Naive B cell (primary cell): Measurements from ENCODE around the gene SERF1A. TPM values are rescaled to one million over a fixed set of nuclear protein-coding genes. Genes with fewer than 3 reads are reported as not detected.
"Not testable (repeated sequence)": the region's sequence is repeated elsewhere in the genome, so short reads cannot be mapped to it uniquely, and the experiment has no call there.

Experiments used
- ATAC-seq, 2 donors: fragments of 150-1000 bp; cut with Tn5 transposase; 2 replicates each; pipeline ENCODE4 v1.10.0; 2021; ENCODE audit warnings: low read depth in 2 of 2, mild to moderate bottlenecking in 2 of 2, moderate library complexity in 2 of 2
- DNase-seq: peaks from one replicate; pipeline ENCODE4 v3.0.0; 2022
- H3K27ac Mint-ChIP-seq, 6 donors: one replicate each; pipeline ENCODE4 v1.8.0; 2020 to 2022; ENCODE audit warnings: mild to moderate bottlenecking in 6 of 6, mixed read lengths in 6 of 6, moderate library complexity in 5 of 6, inconsistent platforms in 2 of 6
- H3K27me3 Mint-ChIP-seq, 3 donors: one replicate each; pipeline ENCODE4 v1.8.0; 2021 to 2022; ENCODE audit warnings: mixed read lengths in 3 of 3, mild to moderate bottlenecking in 1 of 3
- H3K36me3 Mint-ChIP-seq, 2 donors: one replicate each; pipeline ENCODE4 v1.8.0; 2020 to 2022; ENCODE audit warnings: mixed read lengths in 2 of 2, inconsistent platforms in 1 of 2, mild to moderate bottlenecking in 1 of 2
- H3K4me1 Mint-ChIP-seq, 3 donors: one replicate each; pipeline ENCODE4 v1.8.0; 2020 to 2022; ENCODE audit warnings: mixed read lengths in 3 of 3, inconsistent platforms in 1 of 3, mild to moderate bottlenecking in 1 of 3, moderate library complexity in 1 of 3
- H3K4me3 Mint-ChIP-seq, 8 donors: one replicate each; pipeline ENCODE4 v1.8.0; 2020 to 2022; ENCODE audit warnings: mild to moderate bottlenecking in 8 of 8, mixed read lengths in 8 of 8, moderate library complexity in 8 of 8, inconsistent platforms in 2 of 8
- H3K9me3 Mint-ChIP-seq, 7 donors: one replicate each; pipeline ENCODE4 v1.8.0; 2020 to 2022; ENCODE audit warnings: mixed read lengths in 7 of 7, mild to moderate bottlenecking in 5 of 7, inconsistent platforms in 2 of 7, moderate library complexity in 1 of 7
- polyA plus RNA-seq, 6 donors: library from polyadenylated mRNA; unstranded; fragments of 300-500 nt; fragmentation: Illumina TruSeq; gene quantifications; one replicate each; pipeline ENCODE4 v1.2.3, GENCODE V29; 2021; ENCODE audit warnings: low read depth in 6 of 6

SERF1A gene
- 10 to 100 TPM in 1 of 6 donors, 1 to 10 TPM in 5; 2.1 to 12.3 (median 4.5) TPM for polyA plus RNA-seq

DNA sequence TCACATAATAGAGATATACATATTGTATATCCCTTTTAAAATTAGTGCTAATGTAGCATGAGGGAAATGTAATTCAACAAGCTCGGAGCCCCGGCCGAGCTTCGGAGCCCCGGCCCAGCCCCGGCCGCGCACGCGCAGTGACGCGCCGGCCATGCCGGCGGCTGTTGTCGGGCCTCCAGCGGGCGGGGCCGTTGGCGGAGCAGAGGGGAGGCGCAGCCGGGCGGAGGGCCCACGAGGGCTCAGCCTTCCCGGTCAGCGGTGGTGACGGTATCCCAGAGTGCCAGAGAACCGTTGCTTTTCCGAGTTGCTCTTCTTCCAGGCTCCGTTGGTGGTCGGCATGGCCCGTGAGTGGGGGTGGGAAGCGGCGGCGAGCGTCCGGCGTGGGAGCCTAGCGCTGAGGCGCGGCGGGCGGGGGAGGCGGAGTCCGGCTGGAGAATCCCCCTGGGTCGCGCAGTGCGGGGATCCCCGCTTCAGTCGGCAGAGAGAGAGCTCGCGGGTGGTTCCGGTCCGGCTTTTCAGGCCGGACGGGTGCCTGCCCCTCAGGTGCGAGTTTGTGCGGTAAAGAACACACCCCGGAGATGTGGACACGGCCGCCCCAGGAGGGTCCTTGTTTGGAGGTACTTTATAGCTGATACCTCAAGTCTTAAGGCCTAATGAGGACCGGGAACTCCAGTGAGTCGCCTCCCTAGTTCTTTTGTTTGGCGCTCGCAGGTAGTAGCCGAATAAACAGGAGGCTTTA, at the start of gene SERF1A:
Gene SERF1A, plus strand, starts transcription at position 137 of the 739 bp plus-strand sequence. Its CDS starts 201 bp downstream, at position 338.
- not testable (repeated sequence) for DNase-seq, H3K36me3 Mint-ChIP-seq, H3K27ac Mint-ChIP-seq, H3K9me3 Mint-ChIP-seq, H3K4me3 Mint-ChIP-seq, H3K4me1 Mint-ChIP-seq, H3K27me3 Mint-ChIP-seq
- ATAC-seq: peak; percentile 88 to 92

DNA sequence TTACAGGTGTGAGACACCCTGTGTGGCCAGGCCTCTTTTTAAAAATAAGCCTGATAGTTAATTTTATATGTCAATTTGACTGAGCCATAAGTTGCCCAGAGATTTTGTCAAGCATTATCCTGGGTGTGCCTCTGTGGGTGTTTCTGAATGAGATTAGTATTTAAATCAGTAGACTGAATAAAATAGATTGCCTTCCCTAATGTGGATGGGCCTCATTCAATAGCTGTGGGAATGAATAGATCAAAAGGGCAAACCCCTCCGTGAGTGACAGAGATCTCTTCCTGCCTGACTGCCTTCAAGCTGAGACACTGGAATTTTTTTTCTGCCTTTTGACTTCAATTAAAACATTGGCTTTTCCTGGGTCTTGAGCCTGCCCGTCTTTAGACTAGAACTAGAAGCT, 33.7 kb upstream of the SERF1A start:
- not testable (repeated sequence) for H3K4me3 Mint-ChIP-seq, H3K4me1 Mint-ChIP-seq, H3K27me3 Mint-ChIP-seq, ATAC-seq, H3K36me3 Mint-ChIP-seq, DNase-seq, H3K9me3 Mint-ChIP-seq, H3K27ac Mint-ChIP-seq

- DNase-seq, ATAC-seq, H3K36me3 Mint-ChIP-seq, H3K27me3 Mint-ChIP-seq, H3K4me3 Mint-ChIP-seq, H3K4me1 Mint-ChIP-seq, H3K27ac Mint-ChIP-seq, H3K9me3 Mint-ChIP-seq: not testable (repeated sequence)
Measured at GRCh38 chr5:70870626-70871025, 29.8 kb upstream of the SERF1A start.

DNA sequence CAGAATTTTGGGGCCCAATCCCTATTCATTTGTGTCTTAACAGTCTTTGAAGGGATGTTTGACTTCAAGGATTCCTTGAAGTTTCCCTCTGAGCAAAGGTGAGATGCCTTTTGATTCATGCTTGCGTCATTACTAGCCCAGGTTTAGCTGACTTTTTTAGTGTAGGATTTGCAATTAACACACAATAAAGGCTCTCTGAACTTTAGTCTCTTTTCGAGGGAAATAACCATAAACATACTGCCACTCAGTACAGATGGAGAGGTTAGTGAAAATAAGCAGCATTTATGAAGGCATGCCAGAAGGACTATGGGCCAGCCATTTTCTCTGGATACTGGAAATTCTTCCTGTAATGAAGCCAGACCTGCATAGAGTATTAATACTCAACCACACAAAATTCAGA, 4.4 kb upstream of the SERF1A start:
- DNase-seq, ATAC-seq, H3K4me3 Mint-ChIP-seq, H3K27me3 Mint-ChIP-seq, H3K9me3 Mint-ChIP-seq, H3K27ac Mint-ChIP-seq, H3K36me3 Mint-ChIP-seq, H3K4me1 Mint-ChIP-seq: not testable (repeated sequence)

GRCh38 chr5:70901272-70901571, 753 bp downstream of the SERF1A start:
- not testable (repeated sequence) for H3K9me3 Mint-ChIP-seq, H3K27me3 Mint-ChIP-seq, DNase-seq, H3K4me3 Mint-ChIP-seq, H3K36me3 Mint-ChIP-seq, H3K27ac Mint-ChIP-seq, H3K4me1 Mint-ChIP-seq
- peak; percentile 21 to 23 for ATAC-seq

- DNase-seq, H3K9me3 Mint-ChIP-seq, ATAC-seq, H3K27ac Mint-ChIP-seq, H3K4me3 Mint-ChIP-seq, H3K27me3 Mint-ChIP-seq, H3K36me3 Mint-ChIP-seq, H3K4me1 Mint-ChIP-seq: not testable (repeated sequence)
Measured at GRCh38 chr5:70906624-70907023, 6.2 kb downstream of the SERF1A start.

GRCh38 chr5:70916829-70917228, 16.4 kb downstream of the SERF1A start:
- not testable (repeated sequence) for H3K4me1 Mint-ChIP-seq, H3K27ac Mint-ChIP-seq, ATAC-seq, DNase-seq, H3K27me3 Mint-ChIP-seq, H3K9me3 Mint-ChIP-seq, H3K4me3 Mint-ChIP-seq, H3K36me3 Mint-ChIP-seq

GRCh38 chr5:70925211-70925562, 24.7 kb downstream of the SERF1A start:
- not testable (repeated sequence) for H3K27me3 Mint-ChIP-seq, DNase-seq, H3K27ac Mint-ChIP-seq, H3K4me3 Mint-ChIP-seq, H3K9me3 Mint-ChIP-seq, H3K36me3 Mint-ChIP-seq, H3K4me1 Mint-ChIP-seq
- ATAC-seq: peak; percentile 37 to 45

- H3K4me3 Mint-ChIP-seq, H3K4me1 Mint-ChIP-seq, H3K36me3 Mint-ChIP-seq, ATAC-seq, H3K9me3 Mint-ChIP-seq, H3K27ac Mint-ChIP-seq, H3K27me3 Mint-ChIP-seq, DNase-seq: not testable (repeated sequence)
Measured at GRCh38 chr5:70931709-70932368, 31.4 kb downstream of the SERF1A start.

- H3K4me1 Mint-ChIP-seq, DNase-seq, H3K27me3 Mint-ChIP-seq, ATAC-seq, H3K9me3 Mint-ChIP-seq, H3K27ac Mint-ChIP-seq, H3K4me3 Mint-ChIP-seq, H3K36me3 Mint-ChIP-seq: not testable (repeated sequence)
Measured at GRCh38 chr5:70932560-70932959, 32.1 kb downstream of the SERF1A start.

DNA sequence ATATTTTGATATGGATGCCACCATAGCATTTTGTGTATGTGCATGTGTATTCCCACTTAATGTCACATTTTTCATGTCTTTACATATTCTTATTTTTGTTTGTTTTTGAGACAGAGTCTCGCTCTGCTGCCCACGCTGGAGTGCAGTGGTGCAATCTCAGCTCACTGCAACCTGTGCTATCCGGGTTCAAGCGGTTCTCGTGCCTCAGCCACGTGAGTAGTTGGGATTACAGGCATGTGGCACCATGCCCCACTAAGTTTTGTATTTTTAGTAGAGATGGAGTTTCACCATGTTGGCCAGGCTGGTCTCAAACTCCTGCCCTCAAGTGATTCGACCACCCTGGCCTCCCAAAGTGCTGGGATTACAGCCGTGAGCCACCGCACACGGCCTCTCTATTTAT, 52.6 kb downstream of the SERF1A start:
- not testable (repeated sequence) for H3K36me3 Mint-ChIP-seq, ATAC-seq, H3K9me3 Mint-ChIP-seq, H3K4me3 Mint-ChIP-seq, DNase-seq, H3K27ac Mint-ChIP-seq, H3K27me3 Mint-ChIP-seq, H3K4me1 Mint-ChIP-seq

Other genes with a start within 250 kb of the SERF1A start
- 10 to 100 TPM; 26.1 to 46.5 (median 32.9) TPM for gene SMN1, start 24.4 kb downstream of the SERF1A start, polyA plus RNA-seq
- 1 to 10 TPM; 1.2 to 3.3 (median 2.1) TPM for gene NAIP, start 124.7 kb downstream of the SERF1A start, polyA plus RNA-seq
- gene GTF2H2, start 167.0 kb downstream of the SERF1A start, polyA plus RNA-seq: 10 to 100 TPM in 3 of 6 donors, 1 to 10 TPM in 3; 6.4 to 19.1 (median 10.0) TPM